AG09309 (cell line): Measurements from ENCODE around the gene SH3BP2.

Experiments
- DNase-seq: peaks from one replicate; pipeline ENCODE4 v3.0.0-alpha.2; 2010; ENCODE audit warnings: low read depth
- H3K4me3 ChIP-seq: 2 replicates; pipeline ENCODE4 v1.5.1; 2011; ENCODE audit warnings: mild to moderate bottlenecking, low read depth, low read length, moderate library complexity; ENCODE audit not compliant: control insufficient read depth
- TF ChIP-seq, protein P1 (sequence below): IDR thresholded peaks from 2 replicates; pipeline ENCODE4 v1.5.1; 2011; ENCODE audit warnings: mild to moderate bottlenecking, low read depth, low read length, inconsistent platforms; ENCODE audit not compliant: insufficient read depth, control insufficient read depth; ENCODE audit errors: missing control alignments

Gene SH3BP2

DNA sequence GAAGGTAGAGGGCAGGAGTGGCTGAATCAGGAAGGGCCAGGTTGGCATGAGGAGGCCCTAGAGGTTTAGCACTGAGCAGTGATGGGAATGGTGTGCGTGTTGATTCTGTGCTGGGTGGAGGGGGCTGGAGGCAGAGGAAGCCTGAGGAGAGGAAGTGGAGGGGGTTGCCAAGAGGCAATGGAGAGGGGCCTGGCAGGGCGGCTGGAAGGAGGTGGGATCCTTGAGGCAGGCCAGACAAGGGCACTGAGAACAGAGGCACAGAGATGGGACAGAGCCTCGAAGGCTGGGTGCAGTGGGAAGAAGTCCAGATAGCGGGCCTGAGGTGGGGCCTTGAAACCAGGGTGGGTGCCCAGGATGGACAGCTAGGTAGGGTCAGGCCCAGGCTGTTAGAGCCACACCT, 24.3 kb downstream of the SH3BP2 start:
- TF ChIP-seq, protein P1, sequence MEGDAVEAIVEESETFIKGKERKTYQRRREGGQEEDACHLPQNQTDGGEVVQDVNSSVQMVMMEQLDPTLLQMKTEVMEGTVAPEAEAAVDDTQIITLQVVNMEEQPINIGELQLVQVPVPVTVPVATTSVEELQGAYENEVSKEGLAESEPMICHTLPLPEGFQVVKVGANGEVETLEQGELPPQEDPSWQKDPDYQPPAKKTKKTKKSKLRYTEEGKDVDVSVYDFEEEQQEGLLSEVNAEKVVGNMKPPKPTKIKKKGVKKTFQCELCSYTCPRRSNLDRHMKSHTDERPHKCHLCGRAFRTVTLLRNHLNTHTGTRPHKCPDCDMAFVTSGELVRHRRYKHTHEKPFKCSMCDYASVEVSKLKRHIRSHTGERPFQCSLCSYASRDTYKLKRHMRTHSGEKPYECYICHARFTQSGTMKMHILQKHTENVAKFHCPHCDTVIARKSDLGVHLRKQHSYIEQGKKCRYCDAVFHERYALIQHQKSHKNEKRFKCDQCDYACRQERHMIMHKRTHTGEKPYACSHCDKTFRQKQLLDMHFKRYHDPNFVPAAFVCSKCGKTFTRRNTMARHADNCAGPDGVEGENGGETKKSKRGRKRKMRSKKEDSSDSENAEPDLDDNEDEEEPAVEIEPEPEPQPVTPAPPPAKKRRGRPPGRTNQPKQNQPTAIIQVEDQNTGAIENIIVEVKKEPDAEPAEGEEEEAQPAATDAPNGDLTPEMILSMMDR = no peak
- no peak overlapping the region for H3K4me3 ChIP-seq
- no peak for DNase-seq

DNA sequence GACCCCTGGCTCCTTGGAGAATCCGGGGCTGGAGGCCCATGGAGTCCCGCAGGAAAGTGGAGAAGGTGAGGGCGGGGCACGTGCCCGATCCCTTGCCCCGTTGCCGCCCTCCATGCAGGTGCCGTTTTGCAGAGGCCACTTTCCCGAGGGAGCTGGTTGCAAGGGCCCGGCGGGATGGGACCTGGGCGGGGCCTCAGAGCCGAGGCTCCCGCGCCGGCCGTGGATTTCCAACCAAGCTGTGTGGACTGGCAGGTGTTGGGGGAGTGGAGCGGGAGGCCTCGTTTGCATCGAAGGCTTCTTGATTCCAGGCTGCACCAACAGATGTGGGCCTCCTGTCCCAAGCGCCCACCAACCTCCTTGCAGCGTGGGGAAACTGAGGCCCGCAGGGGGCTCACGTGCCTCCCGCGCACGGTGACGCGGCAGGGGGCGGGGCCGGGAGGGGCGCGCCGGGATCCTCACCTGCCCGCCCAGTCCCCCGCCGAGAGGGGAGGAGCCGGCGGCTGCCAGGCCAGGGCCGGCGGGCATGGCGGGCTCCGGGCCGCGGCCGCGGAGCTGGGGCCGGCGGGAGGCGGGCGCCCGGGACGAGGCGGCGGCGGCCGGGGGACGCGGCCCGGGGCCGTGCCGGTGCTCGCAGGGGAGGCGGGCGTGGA, 24.9 kb downstream of the SH3BP2 start:
- TF ChIP-seq, protein P1 = no peak
- DNase-seq = no peak
- peak overlapping the region; percentile 62 for H3K4me3 ChIP-seq

DNA sequence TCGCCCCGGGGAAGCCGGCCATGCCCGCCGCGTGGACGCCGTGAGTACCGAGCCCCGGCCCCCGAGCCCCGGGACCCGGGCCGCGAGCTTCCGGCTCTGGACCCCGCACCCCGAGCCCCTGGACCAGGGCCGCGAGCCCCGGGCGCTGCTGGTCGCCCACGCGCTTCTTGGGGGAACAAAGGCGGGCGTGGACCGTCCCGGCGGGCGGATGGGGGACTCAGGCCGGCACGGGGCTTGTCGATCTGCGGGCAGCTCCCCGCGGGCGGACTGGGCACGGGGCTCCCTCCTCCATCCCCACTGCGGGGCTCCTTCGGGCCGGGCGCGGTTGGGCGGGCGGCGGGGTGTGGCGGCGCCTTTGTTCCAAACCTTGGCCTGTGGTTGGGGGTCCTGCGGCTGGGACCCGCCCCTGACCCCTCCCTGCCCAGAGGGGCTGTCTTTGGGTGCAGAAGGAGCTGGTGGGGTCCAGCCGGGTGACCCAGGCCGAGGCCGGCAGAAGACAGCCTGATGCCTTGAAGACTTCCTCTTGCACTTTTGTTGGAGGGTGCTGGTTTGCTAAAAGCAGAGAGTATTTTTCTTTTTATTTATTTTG, 25.6 kb downstream of the SH3BP2 start:
- H3K4me3 ChIP-seq = peak overlapping the region; percentile 62
- TF ChIP-seq, protein P1 = no peak
- no peak for DNase-seq

DNA sequence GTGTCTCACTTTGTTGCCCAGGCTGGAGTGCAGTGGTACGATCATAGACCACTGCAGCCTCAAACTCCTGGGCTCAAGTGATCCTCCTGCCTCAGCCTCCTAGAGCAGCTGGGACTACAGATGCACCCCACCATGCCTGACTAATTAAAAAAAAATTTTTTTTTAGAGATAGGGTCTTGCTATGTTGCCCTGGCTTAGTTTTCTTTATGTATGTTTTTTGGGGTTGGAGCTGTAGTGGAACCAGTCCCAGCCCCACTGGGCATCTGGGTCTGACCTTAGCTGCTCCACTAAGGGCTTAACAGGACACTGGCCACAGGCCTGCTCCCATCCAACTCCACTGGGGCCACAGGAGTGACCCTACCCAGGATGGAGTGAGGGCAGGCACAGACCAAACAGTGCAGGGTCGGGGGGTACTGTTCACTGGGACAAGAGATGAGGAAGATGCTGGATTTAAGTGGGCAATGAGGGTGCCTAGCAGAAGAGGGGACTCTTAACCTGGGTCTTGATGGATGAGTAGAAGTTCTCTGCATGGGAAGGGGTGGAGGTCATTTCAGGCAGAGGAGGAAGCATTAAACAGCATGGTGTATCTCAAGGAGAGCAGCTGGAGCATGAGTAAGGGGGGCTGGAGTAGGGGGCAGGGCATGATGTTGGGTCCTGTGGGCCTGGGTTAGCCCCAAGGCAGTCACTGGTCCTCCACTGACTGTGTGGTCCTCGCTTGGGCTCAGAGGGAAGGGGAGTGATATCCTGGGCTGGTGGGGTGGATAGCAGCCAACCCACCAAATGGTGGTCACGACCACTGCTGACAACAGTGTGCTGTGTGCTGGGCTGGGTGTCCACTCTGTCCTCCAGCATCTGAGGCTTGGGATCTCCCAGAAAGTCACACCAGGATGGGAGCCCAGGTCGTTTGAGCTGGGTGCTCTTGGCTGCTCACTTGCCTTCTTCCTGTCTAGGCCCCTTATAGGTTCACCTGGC, 26.6 kb downstream of the SH3BP2 start:
- no peak overlapping the region; the same call in 1 of the 2 replicates for H3K4me3 ChIP-seq
- no peak for DNase-seq
- TF ChIP-seq, protein P1 = no peak

DNA sequence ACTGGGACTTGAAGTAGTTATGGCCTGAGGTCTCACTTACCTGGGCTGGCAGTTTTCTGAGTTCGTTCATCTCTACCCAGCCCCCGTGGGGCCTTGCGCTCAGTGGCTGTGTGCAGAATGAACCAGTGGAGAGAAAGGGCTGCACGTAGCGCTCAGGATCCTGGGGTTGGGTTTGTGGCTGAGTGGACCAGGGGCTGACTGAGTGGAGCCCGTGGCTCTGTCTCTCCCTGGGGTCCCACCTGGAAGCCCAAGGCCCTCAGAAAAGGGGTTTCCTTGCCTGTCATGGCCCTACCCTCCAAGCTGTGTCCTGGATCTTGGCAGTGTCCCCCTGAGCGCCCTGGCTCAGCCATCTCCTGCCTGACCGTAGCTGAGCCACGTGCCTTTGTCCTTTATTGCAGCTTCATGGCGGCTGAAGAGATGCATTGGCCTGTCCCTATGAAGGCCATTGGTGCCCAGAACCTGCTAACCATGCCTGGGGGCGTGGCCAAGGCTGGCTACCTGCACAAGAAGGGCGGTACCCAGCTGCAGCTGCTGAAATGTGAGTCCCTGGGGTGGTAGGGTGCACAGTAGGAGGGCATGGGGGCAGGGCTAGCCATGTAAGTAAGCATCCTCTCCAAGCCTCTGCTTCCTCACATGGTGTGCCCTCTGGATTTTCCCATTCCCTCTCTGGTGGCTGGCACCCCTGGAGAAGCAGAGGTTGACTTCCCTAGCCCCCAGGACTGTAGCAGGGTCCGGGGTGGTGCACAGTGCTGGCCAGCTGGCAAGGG, 27.5 kb downstream of the SH3BP2 start:
- no peak overlapping the region for H3K4me3 ChIP-seq
- TF ChIP-seq, protein P1 = no peak
- DNase-seq = no peak
